T-cell (primary cell): ENCODE measurements around the gene PTTG1. TPM values are rescaled to one million over a fixed set of nuclear protein-coding genes. Genes with fewer than 3 reads are reported as not detected.

ENCODE experiments used
- ATAC-seq, 4 experiments: fragments of 200-7000 bp in 3 of 4; fragments of 150-1000 bp in 1 of 4; cut with Tn5 transposase; replicated peaks in 1 of 4; 1 replicate in 3 of 4; 2 replicates in 1 of 4; pipeline ENCODE4 v1.10.0; 2021; ENCODE audit warnings: moderate library complexity in 3 of 4, mild to moderate bottlenecking in 2 of 4, moderate number of reproducible peaks in 1 of 4
- CTCF ChIA-PET, 2 donors: fragments of 300-600 bp; sonication (Branson Sonifier 250); formaldehyde crosslinking; loops; one replicate each; lab custom pipeline; 2022; ENCODE audit warnings: antibody characterized with exemption in 2 of 2; lab: Charles Lee
- POLR2A ChIA-PET, 2 donors: fragments of 300-600 bp; sonication (Branson Sonifier 250); formaldehyde crosslinking; loops; one replicate each; lab custom pipeline; 2022; ENCODE audit warnings: antibody characterized with exemption in 2 of 2; lab: Charles Lee
- DNase-seq, 35 experiments: peaks; one replicate each; pipeline versions ENCODE4 v3.0.0 to v3.0.0-alpha.2; 2013 to 2023
- H3K27ac ChIP-seq: one replicate; pipeline ENCODE4 v1.5.1; 2013; ENCODE audit warnings: low read length
- H3K27me3 ChIP-seq, 2 experiments: replicated peaks in 1 of 2; 1 replicate in 1 of 2; 2 replicates in 1 of 2; pipeline versions ENCODE4 v1.6.1 to v1.7.0; 2013; ENCODE audit warnings: low read length in 1 of 2, mixed read lengths in 1 of 2; ENCODE audit not compliant: control insufficient read depth in 2 of 2, insufficient read depth in 2 of 2; ENCODE audit errors: extremely low read depth in 1 of 2
- H3K36me3 ChIP-seq, 2 donors: 1 replicate in 1 of 2; 2 replicates in 1 of 2; pipeline versions ENCODE4 v1.6.1 to v1.7.0; 2013; ENCODE audit warnings: low read length in 1 of 2; ENCODE audit not compliant: control insufficient read depth in 2 of 2, insufficient read depth in 1 of 2; ENCODE audit errors: extremely low read depth in 1 of 2
- H3K4me1 ChIP-seq, 2 experiments: 1 replicate in 1 of 2; 2 replicates in 1 of 2; pipeline versions ENCODE4 v1.6.1 to v1.7.0; 2013; ENCODE audit warnings: low read length in 2 of 2, mixed read lengths in 1 of 2; ENCODE audit not compliant: insufficient read depth in 2 of 2, control insufficient read depth in 1 of 2; ENCODE audit errors: extremely low read depth in 1 of 2
- H3K4me3 ChIP-seq, 2 donors: 1 replicate in 1 of 2; 2 replicates in 1 of 2; pipeline versions ENCODE4 v1.5.1 to v1.7.0; 2013; ENCODE audit warnings: mild to moderate bottlenecking in 2 of 2, low read length in 1 of 2, moderate library complexity in 1 of 2; ENCODE audit not compliant: control insufficient read depth in 1 of 2; ENCODE audit errors: extremely low read depth in 1 of 2
- H3K9me3 ChIP-seq: 2 replicates; pipeline ENCODE4 v1.7.0; 2013
- H3K27ac Mint-ChIP-seq, 2 donors: one replicate each; pipeline ENCODE4 v1.8.0; 2020 to 2021; ENCODE audit warnings: mild to moderate bottlenecking in 2 of 2, mixed read lengths in 2 of 2
- H3K27me3 Mint-ChIP-seq, 2 donors: one replicate each; pipeline ENCODE4 v1.8.0; 2021 to 2022; ENCODE audit warnings: mixed read lengths in 2 of 2
- H3K36me3 Mint-ChIP-seq: one replicate; pipeline ENCODE4 v1.8.0; 2021; ENCODE audit warnings: mixed read lengths
- H3K4me1 Mint-ChIP-seq, 3 donors: one replicate each; pipeline ENCODE4 v1.8.0; 2020 to 2022; ENCODE audit warnings: mixed read lengths in 3 of 3, mild to moderate bottlenecking in 1 of 3
- H3K4me3 Mint-ChIP-seq, 3 donors: one replicate each; pipeline ENCODE4 v1.8.0; 2020 to 2022; ENCODE audit warnings: mild to moderate bottlenecking in 3 of 3, mixed read lengths in 3 of 3, moderate library complexity in 3 of 3
- H3K9me3 Mint-ChIP-seq, 3 donors: one replicate each; pipeline ENCODE4 v1.8.0; 2020 to 2022; ENCODE audit warnings: mixed read lengths in 3 of 3
- WGBS: methylation state at CpG from one replicate; pipeline ENCODE4 v1.1.5; 2013; ENCODE audit warnings: missing lambda C conversion rate; ENCODE audit not compliant: insufficient coverage; 5-methylcytosine and 5-hydroxymethylcytosine counted together
- total RNA-seq, 35 experiments: library from RNA in 6 of 35; stranded (reverse) in 6 of 35; fragments of 120-200 nt in 1 of 35; gene quantifications; one replicate each; pipeline versions ENCODE4 v1.2.1 to v1.2.4 and lab custom pipeline; 2013 to 2026

The PTTG1 gene
- total RNA-seq, 5 donors from 2014 or later (not counting 1 experiment from before 2014, with no cell fraction given) = 6.6 to 16.5 (median 8.8) TPM

DNA sequence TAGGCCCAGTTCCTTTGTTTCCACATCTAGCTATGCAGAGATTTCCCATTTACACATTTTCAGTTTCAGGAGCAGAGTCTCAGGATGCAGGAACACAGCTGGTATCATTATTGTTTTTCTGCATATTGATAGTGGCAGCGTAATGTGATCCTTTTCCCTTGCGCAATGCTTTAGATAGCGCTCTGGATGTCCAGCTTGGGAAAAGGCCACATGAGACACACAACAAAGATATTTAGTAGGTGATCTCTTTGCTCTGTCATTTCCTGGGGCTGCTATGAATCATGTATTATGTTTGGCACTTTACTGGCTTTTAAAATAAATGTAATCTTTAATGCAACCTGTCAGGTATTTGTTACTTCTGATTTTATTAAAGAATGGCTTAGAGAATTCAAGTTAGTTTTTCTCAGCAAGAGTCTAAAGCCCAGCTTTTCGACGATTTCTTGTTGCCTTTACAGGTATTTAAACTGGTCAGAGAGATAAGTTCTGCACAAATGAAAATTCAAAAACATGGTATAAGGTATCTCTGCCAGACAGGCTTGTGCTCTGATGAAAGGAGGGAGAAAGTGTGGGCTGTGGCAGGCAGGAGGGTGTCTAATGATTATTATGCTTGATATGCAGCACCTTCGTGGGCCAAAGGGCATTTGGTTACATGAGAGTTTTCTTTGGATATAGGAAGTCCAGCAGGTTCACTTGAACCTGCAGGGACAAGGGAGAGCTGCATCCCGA is 42.2 kb downstream of the PTTG1 start:
- POLR2A ChIA-PET = no interaction called here
- H3K27ac Mint-ChIP-seq = peak overlapping the region; percentile 33 to 77
- 84% methylated on average over 4 of the region's 7 CpGs for WGBS

DNA sequence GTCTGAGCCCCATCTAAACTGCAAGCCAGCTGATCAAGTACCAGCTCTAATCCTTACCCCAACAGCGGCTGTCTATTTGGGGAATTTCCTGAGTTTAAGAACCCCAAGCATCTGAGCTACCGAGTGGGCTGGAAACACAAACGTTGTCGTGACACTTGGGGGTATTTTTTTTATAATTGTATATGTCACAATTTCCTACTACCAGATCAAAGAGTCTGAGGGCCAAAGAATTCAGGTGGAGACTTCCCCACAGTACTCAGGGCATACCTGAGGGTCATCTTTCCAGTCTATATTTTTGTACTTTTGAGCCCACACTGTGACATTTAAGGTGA is 42.8 kb downstream of the PTTG1 start:
- CTCF ChIA-PET = interaction anchor here (0.6 to 1.3 kb wide), 2 partner anchors 18 to 25 kb away, joined by 4 read pairs; no protein-coding TSS in a partner anchor
- Histone ChIP-seq H3K9me3 (no peaks in the 10 kb centered on the region), H3K27me3 (no peaks in the 10 kb centered on the region), H3K27ac (no peak overlapping the region), H3K36me3 (no peaks in the 10 kb centered on the region), H3K4me1 (peaks cover 14 to 29% of the 10 kb centered on the region in 2 experiments), H3K4me3 (no peak overlapping the region)
- no CpG with 5 or more reads among the region's 4 CpGs for WGBS
- DNase-seq (peak in 1 of 35 experiments; percentile 42), ATAC-seq (no peak)
- H3K4me3 Mint-ChIP-seq = no peak overlapping the region
- no peaks in the 10 kb centered on the region for H3K27me3 Mint-ChIP-seq
- no peaks in the 10 kb centered on the region for H3K36me3 Mint-ChIP-seq
- peaks cover 44 to 54% (median 48%) of the 10 kb centered on the region in 3 donors for H3K4me1 Mint-ChIP-seq
- H3K9me3 Mint-ChIP-seq = no peaks in the 10 kb centered on the region
- peak overlapping the region; percentile 33 to 77 for H3K27ac Mint-ChIP-seq
- POLR2A ChIA-PET = no interaction called here

More for the DNA sequence above, 42.2 kb downstream of the PTTG1 start:
- no peak overlapping the region for H3K4me3 Mint-ChIP-seq
- no peak overlapping the region for H3K27ac ChIP-seq
- no peaks in the 10 kb centered on the region for H3K36me3 ChIP-seq
- H3K27me3 ChIP-seq = no peaks in the 10 kb centered on the region
- H3K27me3 Mint-ChIP-seq = no peaks in the 10 kb centered on the region
- H3K36me3 Mint-ChIP-seq = no peaks in the 10 kb centered on the region
- H3K4me3 ChIP-seq = no peak overlapping the region
- ATAC-seq (no peak), DNase-seq (no peak)
- H3K4me1 Mint-ChIP-seq = peaks cover 42 to 49% (median 44%) of the 10 kb centered on the region in 3 donors
- CTCF ChIA-PET = interaction anchor here (0.7 to 1.4 kb wide), 4 partner anchors 9 to 1206 kb away, joined by 3 to 6 read pairs (median 4); no protein-coding TSS in a partner anchor
- H3K9me3 Mint-ChIP-seq = peaks cover 0 to 3% (median 0%) of the 10 kb centered on the region in 3 donors
- no peaks in the 10 kb centered on the region for H3K9me3 ChIP-seq
- H3K4me1 ChIP-seq = peaks cover 14 to 24% of the 10 kb centered on the region in 2 experiments

DNA sequence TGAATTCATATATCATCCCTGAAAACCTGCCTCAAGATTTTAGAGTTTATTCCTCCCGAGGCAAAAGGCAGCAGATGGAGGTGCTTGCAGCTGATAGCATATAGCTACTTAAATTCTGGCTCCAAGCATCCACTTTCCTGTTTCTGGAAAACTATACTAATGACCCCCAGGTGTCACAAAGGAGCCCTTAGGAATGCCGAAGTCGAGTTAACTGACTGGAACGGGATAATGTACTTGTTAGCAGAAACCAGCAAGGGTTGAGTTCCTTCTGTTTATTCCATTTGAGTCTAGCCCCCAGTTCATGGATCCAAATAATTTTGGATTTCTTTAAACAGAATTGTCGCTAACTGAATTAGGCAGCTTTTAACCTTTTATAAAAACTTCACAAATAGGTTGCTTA is 44.5 kb downstream of the PTTG1 start:
- peaks cover 18 to 38% of the 10 kb centered on the region in 2 experiments for H3K4me1 ChIP-seq
- no peaks in the 10 kb centered on the region for H3K36me3 Mint-ChIP-seq
- no peaks in the 10 kb centered on the region for H3K27me3 Mint-ChIP-seq
- H3K27ac ChIP-seq = no peak overlapping the region
- ChIA-PET CTCF (interaction anchor here (1.6 to 5.0 kb wide), 4 partner anchors 9 to 41 kb away, joined by 5 to 41 read pairs (median 18); no protein-coding TSS in a partner anchor), POLR2A (no interaction called here)
- ATAC-seq (no peak), DNase-seq (no peak)
- no peaks in the 10 kb centered on the region for H3K9me3 ChIP-seq
- no peak overlapping the region for H3K4me3 ChIP-seq
- peak overlapping the region in 1 of 2 donors; percentile 50 for H3K27ac Mint-ChIP-seq
- no peaks in the 10 kb centered on the region for H3K9me3 Mint-ChIP-seq
- WGBS = no CpG with 5 or more reads among the region's 5 CpGs
- no peak overlapping the region for H3K4me3 Mint-ChIP-seq
- H3K4me1 Mint-ChIP-seq = peaks cover 58 to 70% (median 64%) of the 10 kb centered on the region in 3 donors
- H3K36me3 ChIP-seq = no peaks in the 10 kb centered on the region
- H3K27me3 ChIP-seq = no peaks in the 10 kb centered on the region

DNA sequence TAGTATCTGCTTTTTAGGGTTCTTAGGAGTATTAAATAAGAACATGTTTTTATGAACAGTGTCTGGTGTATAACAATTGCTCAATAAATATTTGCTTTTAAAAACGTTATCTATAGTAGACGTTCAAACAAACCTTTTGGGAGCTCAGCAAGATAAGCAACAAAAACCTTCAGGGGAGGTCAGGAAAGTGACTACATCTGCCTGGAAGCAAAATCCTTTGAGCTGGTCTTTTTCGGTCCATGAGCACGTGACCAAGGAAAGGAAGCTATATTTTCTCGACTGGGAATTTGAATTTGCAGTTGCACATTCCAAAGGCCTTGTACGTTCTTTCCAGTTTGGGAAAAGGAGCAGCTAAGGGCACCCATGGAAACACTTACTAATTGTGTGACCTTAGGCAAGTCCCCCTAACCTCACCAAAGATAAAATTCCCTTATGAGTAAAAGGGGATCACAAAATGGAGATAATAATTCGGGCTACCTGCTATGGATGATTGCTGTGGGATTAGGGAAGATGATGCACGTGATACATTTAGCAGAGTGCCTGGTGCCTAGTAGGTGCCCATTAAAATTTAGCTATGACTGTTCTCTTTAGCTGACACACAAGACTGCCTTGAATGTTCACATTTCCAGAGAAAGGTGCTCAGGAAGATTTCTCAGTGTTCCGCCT is 45.4 kb downstream of the PTTG1 start:
- ChIA-PET POLR2A (no interaction called here), CTCF (interaction anchor here (1.0 to 5.0 kb wide), 7 partner anchors 8 to 48 kb away, joined by 3 to 41 read pairs (median 6); partner anchors contain the start of gene SLU7 (in 1 of the 2))
- Mint-ChIP-seq H3K4me3 (peak overlapping the region; percentile 88 to 96 (median 89)), H3K36me3 (no peaks in the 10 kb centered on the region), H3K9me3 (no peaks in the 10 kb centered on the region), H3K27me3 (no peaks in the 10 kb centered on the region), H3K4me1 (peaks cover 66 to 78% (median 73%) of the 10 kb centered on the region in 3 donors), H3K27ac (peak overlapping the region; percentile 91 to 98)
- Histone ChIP-seq H3K27ac (peak overlapping the region; percentile 77), H3K4me1 (peaks cover 24 to 41% of the 10 kb centered on the region in 2 experiments), H3K36me3 (no peaks in the 10 kb centered on the region), H3K4me3 (peak overlapping the region; percentile 45 to 61), H3K27me3 (no peaks in the 10 kb centered on the region), H3K9me3 (no peaks in the 10 kb centered on the region)
- 36% methylated on average over 5 of the region's 9 CpGs for WGBS
- peak in 1 of 4 experiments; percentile 3 for ATAC-seq
- DNase-seq = no peak

DNA sequence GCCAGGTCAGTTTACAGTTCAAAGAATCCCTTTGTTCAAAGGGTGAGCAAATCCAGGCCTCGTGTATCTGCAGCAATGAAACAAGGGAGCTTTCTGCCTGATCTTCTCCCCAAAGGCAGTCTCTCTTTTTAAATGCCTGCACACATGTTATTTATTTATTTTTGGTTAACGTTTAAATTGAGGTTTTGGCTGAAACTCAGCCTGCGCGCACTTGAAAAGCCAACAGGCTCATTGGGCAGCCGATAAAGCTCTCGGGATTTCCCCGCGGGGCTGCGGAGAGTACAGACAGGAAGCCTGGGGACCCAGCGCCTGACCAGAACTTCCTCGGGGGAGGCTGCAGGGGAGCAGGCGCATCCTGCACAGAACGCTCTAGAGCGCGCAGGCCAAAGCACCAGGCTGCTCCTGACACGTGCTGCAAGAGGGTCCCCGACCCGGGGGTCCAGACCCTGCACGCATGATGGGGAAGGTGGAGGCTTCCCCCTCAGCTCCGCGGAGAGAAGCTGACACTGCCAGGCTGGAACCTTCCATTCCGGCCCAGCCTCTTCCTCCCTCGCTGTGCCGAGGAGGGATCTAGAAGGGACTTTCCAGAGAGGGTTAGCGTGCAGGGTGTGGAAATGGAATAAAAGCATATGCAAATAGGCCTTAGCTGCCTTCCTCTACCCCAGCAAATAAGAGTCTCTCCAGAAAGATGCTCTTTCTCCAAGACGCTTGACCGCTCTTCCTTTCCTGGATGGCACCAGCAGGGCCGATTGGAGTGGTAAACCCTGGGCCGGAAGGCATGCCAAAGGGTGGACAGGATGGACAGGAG is 46.1 kb downstream of the PTTG1 start:
- DNase-seq (peak; percentile 44 to 86 (median 70)), ATAC-seq (peak; percentile 80 to 89 (median 86))
- Mint-ChIP-seq H3K9me3 (no peaks in the 10 kb centered on the region), H3K4me1 (peaks cover 70 to 83% (median 79%) of the 10 kb centered on the region in 3 donors), H3K27me3 (no peaks in the 10 kb centered on the region), H3K27ac (peak overlapping the region; percentile 91 to 98), H3K4me3 (peak overlapping the region; percentile 88 to 96 (median 89)), H3K36me3 (no peaks in the 10 kb centered on the region)
- Histone ChIP-seq H3K36me3 (no peaks in the 10 kb centered on the region), H3K27me3 (no peaks in the 10 kb centered on the region), H3K9me3 (no peaks in the 10 kb centered on the region), H3K4me1 (peaks cover 27 to 47% of the 10 kb centered on the region in 2 experiments), H3K4me3 (peak overlapping the region; percentile 45 to 61), H3K27ac (peak overlapping the region; percentile 77)
- WGBS = under 1% methylated on average over 20 of the region's 29 CpGs
- POLR2A ChIA-PET = interaction anchor here in 1 of 2 donors (0.6 to 0.7 kb wide), 2 partner anchors 39 to 46 kb away, joined by 5 to 7 read pairs; partner anchors contain the start of gene PTTG1
- CTCF ChIA-PET = interaction anchor here (0.6 to 5.0 kb wide), 9 partner anchors 9 to 49 kb away, joined by 3 to 41 read pairs (median 6); partner anchors contain the start of gene SLU7 (in 1 of the 2)
